HG03442 (cell line): ENCODE data around the gene MAMDC2.
"Not testable (repeated sequence)": the region's sequence is repeated elsewhere in the genome, so short reads cannot be mapped to it uniquely, and the experiment has no call there.

ENCODE experiments used
- ATAC-seq: cut with Tn5 transposase; IDR thresholded peaks from one replicate; pipeline ENCODE4 v1.9.1; 2021; ENCODE audit warnings: mild to moderate bottlenecking, moderate library complexity; ENCODE audit not compliant: unreplicated experiment

Gene MAMDC2

GRCh38 chr9:70169222-70169621, 125.6 kb downstream of the MAMDC2 start:
- ATAC-seq = no peak

GRCh38 chr9:70170151-70170790, 126.6 kb downstream of the MAMDC2 start:
- no peak for ATAC-seq

GRCh38 chr9:70172532-70172931, 128.9 kb downstream of the MAMDC2 start:
- no peak for ATAC-seq

- ATAC-seq = no peak
These were observed 133.5 kb downstream of the MAMDC2 start for GRCh38 chr9:70177121-70177520.

GRCh38 chr9:70192707-70193106, 149.1 kb downstream of the MAMDC2 start:
- ATAC-seq = no peak

GRCh38 chr9:70195456-70195855, 151.8 kb downstream of the MAMDC2 start:
- no peak for ATAC-seq

- ATAC-seq = no peak
These were observed 153.8 kb downstream of the MAMDC2 start for GRCh38 chr9:70197216-70198044.

GRCh38 chr9:70204743-70205142, 161.1 kb downstream of the MAMDC2 start:
- not testable (repeated sequence) for ATAC-seq

- ATAC-seq = no peak
These were observed 161.8 kb downstream of the MAMDC2 start for GRCh38 chr9:70205366-70206020.

GRCh38 chr9:70217029-70217428, 173.4 kb downstream of the MAMDC2 start:
- ATAC-seq = no peak

- no peak for ATAC-seq
These were observed 175.1 kb downstream of the MAMDC2 start for GRCh38 chr9:70218767-70219166.

- no peak for ATAC-seq
These were observed 176.6 kb downstream of the MAMDC2 start for GRCh38 chr9:70220216-70220615.

- ATAC-seq = no peak
These were observed 178.7 kb downstream of the MAMDC2 start for GRCh38 chr9:70222354-70222753.

GRCh38 chr9:70228118-70228517, 184.5 kb downstream of the MAMDC2 start:
- ATAC-seq = no peak

- ATAC-seq = no peak
These were observed 185.0 kb downstream of the MAMDC2 start for GRCh38 chr9:70228611-70229010.

GRCh38 chr9:70229026-70229425, 185.4 kb downstream of the MAMDC2 start:
- ATAC-seq = no peak

GRCh38 chr9:70229579-70229978, 185.9 kb downstream of the MAMDC2 start:
- ATAC-seq = no peak

GRCh38 chr9:70232476-70232875, 188.8 kb downstream of the MAMDC2 start:
- ATAC-seq = no peak

GRCh38 chr9:70234208-70234607, 190.6 kb downstream of the MAMDC2 start:
- not testable (repeated sequence) for ATAC-seq

GRCh38 chr9:70245952-70246351, 202.3 kb downstream of the MAMDC2 start:
- not testable (repeated sequence) for ATAC-seq

GRCh38 chr9:70250221-70250620, 206.6 kb downstream of the MAMDC2 start:
- ATAC-seq = no peak

GRCh38 chr9:70255486-70255885, 211.8 kb downstream of the MAMDC2 start:
- no peak for ATAC-seq
